GM18868 (cell line): ENCODE results near the gene RNF113B.
A peak's percentile ranks its signal among the peaks of the same experiment; 100 is the strongest.

ENCODE experiments used
- ATAC-seq: cut with Tn5 transposase; IDR thresholded peaks from one replicate; pipeline ENCODE4 v1.9.1; 2021; ENCODE audit warnings: mild to moderate bottlenecking, moderate library complexity; ENCODE audit not compliant: unreplicated experiment

The RNF113B gene

GRCh38 chr13:98142380-98143156 lies 34.5 kb downstream of the RNF113B start, which contains the start of gene FARP1:
Gene FARP1, plus strand, starts transcription at chr13:98143094. Its CDS starts 70,149 bp downstream, at chr13:98213243.
- ATAC-seq, result peak; percentile 85

- peak; percentile 6 for ATAC-seq
Observed at GRCh38 chr13:98141509-98142379, 35.3 kb downstream of the RNF113B start.

- ATAC-seq, result no peak
Observed at GRCh38 chr13:98141091-98141490, 36.0 kb downstream of the RNF113B start.

DNA sequence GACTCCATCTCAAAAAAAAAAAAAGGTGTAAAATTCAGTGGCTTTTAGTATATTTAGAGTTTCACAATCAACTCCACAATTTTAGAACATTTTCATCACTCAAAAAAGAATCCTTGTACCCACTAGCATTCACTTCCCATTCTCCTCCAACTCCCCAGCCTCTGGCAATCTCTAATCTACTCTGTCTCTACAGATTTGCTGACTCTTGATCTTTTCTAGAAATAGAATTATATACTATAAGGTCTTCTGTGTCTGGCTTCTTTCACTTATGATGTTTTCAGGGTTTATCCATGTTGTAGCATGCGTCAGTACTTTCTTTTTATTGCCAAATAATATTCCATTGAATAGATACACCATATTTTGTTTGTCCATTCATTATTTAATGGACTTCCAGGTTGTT lies 42.2 kb downstream of the RNF113B start:
- ATAC-seq, result no peak

DNA sequence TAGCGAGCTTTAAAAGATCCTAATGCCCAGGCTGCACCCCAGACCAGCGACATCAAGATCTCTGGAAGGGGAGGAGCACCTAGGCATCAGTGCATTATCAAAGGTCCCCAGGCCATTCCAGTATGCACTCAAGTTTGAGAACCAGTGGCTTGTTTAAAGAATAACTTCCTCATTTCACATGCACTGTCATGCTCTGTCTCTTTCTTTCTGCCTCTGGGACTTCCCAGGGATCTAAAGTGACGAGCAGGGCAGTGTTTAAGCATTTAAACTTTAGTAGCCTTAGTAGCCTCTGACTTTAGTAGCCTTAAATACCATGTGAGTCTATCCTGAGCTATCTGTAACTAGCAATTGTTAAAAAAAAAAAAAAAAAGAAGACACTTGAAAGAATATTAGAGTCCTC lies 43.1 kb downstream of the RNF113B start:
- ATAC-seq, result peak; percentile 99

- ATAC-seq, result no peak
Observed at GRCh38 chr13:98129059-98129746, 47.9 kb downstream of the RNF113B start.
